Measurements from ENCODE around the gene WDR93.

DNA sequence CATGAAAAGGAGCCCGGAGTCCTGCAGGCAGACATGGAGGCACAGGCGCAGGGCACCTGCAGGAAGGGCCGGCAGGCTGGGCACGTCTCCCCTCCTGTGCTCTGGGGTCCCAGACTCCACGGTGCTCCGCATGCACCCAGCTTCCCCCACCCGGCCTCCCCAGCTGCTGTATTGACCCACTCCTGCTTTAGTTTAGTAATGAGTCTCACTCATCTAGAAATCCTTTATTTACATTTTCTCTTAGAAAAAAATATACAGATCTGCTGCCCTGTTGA is 94.0 kb downstream of the WDR93 start:
- TF ChIP-seq, protein P1, sequence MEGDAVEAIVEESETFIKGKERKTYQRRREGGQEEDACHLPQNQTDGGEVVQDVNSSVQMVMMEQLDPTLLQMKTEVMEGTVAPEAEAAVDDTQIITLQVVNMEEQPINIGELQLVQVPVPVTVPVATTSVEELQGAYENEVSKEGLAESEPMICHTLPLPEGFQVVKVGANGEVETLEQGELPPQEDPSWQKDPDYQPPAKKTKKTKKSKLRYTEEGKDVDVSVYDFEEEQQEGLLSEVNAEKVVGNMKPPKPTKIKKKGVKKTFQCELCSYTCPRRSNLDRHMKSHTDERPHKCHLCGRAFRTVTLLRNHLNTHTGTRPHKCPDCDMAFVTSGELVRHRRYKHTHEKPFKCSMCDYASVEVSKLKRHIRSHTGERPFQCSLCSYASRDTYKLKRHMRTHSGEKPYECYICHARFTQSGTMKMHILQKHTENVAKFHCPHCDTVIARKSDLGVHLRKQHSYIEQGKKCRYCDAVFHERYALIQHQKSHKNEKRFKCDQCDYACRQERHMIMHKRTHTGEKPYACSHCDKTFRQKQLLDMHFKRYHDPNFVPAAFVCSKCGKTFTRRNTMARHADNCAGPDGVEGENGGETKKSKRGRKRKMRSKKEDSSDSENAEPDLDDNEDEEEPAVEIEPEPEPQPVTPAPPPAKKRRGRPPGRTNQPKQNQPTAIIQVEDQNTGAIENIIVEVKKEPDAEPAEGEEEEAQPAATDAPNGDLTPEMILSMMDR (IDR thresholded peaks at IDR 0.05), result no peak
- TF ChIP-seq POLR2A (IDR thresholded peaks at IDR 0.05; ENCODE audit: low read depth) (no peak), POLR2AphosphoS5 (IDR thresholded peaks at IDR 0.05) (no peak), EP300 (IDR thresholded peaks at IDR 0.05) (no peak)

All from esophagus muscularis mucosa (tissue), 4 donors.